Astrocyte of the cerebellum (primary cell): ENCODE data around the gene SGCD.
"Not testable (repeated sequence)": the region's sequence is repeated elsewhere in the genome, so short reads cannot be mapped to it uniquely, and the experiment has no call there.

ENCODE experiments used
- DNase-seq: peaks from one replicate; pipeline ENCODE4 v3.0.0-alpha.2; 2011; ENCODE audit warnings: low read depth
- H3K4me3 ChIP-seq: 2 replicates; pipeline ENCODE4 v1.5.1; 2011; ENCODE audit warnings: mild to moderate bottlenecking, low read depth, low read length, moderate library complexity
- CTCF ChIP-seq: IDR thresholded peaks from 2 replicates; pipeline ENCODE4 v1.5.1; 2012; ENCODE audit warnings: low read length, low read depth, moderate library complexity, mild to moderate bottlenecking; ENCODE audit errors: missing control alignments
- in situ Hi-C: cut with HindIII; loops from 2 replicates; pipeline ENCODE4 v1.10.0; 2017; ENCODE audit warnings: low sequenced_read_pairs

The SGCD gene

GRCh38 chr5:156593546-156593945 lies 266.6 kb downstream of the SGCD start:
- DNase-seq, result no peak
- in situ Hi-C loops, result no loop called here
- no peak overlapping the region for H3K4me3 ChIP-seq
- TF ChIP-seq CTCF, result no peak

- H3K4me3 ChIP-seq, result no peak overlapping the region
- DNase-seq, result no peak
- no peak for TF ChIP-seq CTCF
- in situ Hi-C loops, result no loop called here
These were observed 267.4 kb downstream of the SGCD start for GRCh38 chr5:156594406-156594805.

GRCh38 chr5:156595132-156595787 lies 268.3 kb downstream of the SGCD start:
- no peak for DNase-seq
- in situ Hi-C loops, result no loop called here
- no peak overlapping the region for H3K4me3 ChIP-seq
- no peak for TF ChIP-seq CTCF

GRCh38 chr5:156597276-156597675 lies 270.3 kb downstream of the SGCD start:
- TF ChIP-seq CTCF, result no peak
- in situ Hi-C loops, result no loop called here
- no peak for DNase-seq
- no peak overlapping the region for H3K4me3 ChIP-seq

GRCh38 chr5:156598964-156599363 lies 272.0 kb downstream of the SGCD start:
- no peak for TF ChIP-seq CTCF
- no peak for DNase-seq
- H3K4me3 ChIP-seq, result no peak overlapping the region
- in situ Hi-C loops, result no loop called here

- in situ Hi-C loops, H3K4me3 ChIP-seq, DNase-seq: not testable (repeated sequence)
These were observed 283.6 kb downstream of the SGCD start for GRCh38 chr5:156610582-156610981.

- no peak for DNase-seq
- TF ChIP-seq CTCF, result no peak
- in situ Hi-C loops, result no loop called here
- H3K4me3 ChIP-seq, result no peak overlapping the region
These were observed 288.9 kb downstream of the SGCD start for GRCh38 chr5:156615901-156616300.
